Embryonic facial prominence (tissue), 1 donor: ENCODE data around the gene CEP170B.
"Not testable (repeated sequence)": the region's sequence is repeated elsewhere in the genome, so short reads cannot be mapped to it uniquely, and the experiment has no call there.

Experiments
- DNase-seq: peaks from one replicate; pipeline ENCODE4 v3.0.0-alpha.2; 2016; ENCODE audit errors: extremely low spot score

CEP170B gene

DNA sequence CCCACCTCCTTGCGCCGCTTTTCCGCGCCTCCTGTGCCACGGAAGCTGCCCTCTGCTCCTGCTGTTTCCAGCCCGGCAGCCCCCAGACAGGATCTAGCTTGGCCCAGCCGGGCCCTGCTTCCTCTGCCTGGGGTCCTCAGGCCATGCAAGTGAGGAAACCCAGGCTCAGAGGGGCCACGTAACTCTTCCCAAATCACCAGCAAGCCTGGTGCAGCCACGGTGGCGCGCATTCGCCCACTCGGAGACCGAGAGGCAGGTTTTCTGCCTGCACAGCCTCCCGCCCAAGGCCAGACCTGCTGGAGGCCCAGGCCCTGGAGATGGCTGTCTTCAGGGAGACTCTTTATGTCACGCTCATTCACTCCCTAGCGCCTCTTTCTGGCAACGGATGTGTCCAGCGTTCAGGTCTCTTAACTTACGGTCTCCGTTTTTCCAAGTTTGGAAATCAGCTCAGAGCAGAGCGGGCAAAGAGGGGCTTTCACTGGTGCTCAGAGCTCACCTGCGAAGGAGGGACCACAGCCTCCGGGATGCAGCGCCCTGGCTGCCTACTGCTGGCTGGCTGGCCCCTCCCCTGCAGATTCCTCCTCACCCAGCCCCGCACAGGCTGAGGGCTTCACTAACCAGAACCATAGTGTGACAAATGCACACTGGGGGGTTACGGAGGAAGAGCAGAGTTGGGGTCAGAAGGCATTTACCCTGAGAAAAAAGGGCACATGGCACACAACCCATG, 20.6 kb upstream of the CEP170B start:
- no peak for DNase-seq

DNA sequence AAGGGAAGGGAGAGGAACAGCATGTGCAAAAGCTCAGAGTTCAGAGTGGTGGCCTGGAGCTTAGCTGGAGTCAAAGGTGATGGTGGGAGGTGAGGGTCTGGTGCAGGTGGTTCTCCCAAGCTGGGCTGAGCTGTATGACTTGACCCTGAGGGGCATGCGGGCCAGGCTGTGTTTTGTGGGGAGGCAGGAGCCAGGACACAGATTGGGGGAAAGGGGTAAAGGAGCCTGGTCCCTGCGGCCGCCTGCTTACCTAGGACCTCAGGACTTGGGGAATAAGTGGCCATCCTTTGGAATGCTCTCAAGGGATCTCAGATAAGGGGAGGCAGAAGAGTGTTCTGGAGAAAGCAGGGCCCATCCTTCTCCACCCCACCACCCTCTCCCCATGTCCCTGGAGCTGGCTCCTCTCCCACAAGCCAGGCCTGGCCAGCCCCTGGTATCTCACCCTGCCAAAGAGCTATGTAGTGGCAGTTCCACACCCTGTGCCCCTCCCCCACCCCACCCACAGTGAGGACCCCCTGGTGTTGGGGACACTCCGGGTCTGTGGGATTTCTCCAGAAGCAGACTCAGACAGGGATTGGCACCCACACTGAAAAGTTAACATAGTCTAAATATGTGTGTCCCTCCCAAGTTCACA, 19.9 kb upstream of the CEP170B start:
- DNase-seq = no peak

DNA sequence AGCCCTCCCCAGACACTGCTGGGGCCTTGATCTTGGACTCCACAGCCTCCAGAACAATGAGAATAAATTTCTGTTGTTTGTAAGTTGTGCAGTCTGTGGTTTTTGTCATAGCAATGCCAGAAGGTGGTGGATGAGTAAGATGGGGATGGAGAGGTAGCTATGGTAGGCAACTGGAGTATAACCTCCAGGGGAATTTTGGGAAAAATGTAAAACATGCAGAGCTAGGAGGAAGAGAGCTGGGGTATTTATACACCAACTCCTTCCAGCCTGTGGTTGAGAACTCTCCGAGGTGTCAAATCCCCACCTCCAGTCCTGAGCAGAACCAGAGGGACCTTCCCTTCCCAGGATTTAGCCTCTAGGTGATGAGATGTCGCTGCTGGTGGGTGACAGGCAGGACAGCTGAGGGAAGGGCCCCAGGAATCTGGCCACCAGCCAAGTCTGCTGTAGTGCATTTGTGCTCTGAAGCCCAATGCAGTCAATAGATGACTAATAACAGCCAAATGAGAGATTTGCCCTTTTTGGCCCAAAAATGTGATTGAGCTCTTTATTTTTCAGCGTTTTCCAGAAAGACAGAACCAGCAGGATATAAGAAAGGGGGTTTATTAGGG, 19.1 kb upstream of the CEP170B start:
- DNase-seq = no peak

DNA sequence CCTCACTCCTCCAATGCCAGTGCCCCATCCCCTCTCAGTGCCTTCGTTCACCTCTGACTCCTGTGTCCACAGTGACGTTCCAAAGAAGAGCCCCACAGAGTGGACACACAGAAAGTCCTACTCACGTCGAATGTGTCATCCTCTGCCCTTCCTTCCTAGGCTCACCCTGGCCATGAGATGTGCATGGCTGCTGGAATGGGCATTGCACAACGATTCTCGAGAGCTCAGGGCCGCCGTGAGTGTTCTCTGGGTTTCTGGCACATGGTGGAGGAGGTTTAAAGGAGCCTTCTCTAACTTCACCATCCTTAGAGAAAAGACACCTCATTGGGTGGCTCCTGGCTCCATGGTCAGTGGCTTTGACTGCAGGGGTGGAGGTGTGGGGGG, 12.8 kb upstream of the CEP170B start:
- DNase-seq = no peak

DNA sequence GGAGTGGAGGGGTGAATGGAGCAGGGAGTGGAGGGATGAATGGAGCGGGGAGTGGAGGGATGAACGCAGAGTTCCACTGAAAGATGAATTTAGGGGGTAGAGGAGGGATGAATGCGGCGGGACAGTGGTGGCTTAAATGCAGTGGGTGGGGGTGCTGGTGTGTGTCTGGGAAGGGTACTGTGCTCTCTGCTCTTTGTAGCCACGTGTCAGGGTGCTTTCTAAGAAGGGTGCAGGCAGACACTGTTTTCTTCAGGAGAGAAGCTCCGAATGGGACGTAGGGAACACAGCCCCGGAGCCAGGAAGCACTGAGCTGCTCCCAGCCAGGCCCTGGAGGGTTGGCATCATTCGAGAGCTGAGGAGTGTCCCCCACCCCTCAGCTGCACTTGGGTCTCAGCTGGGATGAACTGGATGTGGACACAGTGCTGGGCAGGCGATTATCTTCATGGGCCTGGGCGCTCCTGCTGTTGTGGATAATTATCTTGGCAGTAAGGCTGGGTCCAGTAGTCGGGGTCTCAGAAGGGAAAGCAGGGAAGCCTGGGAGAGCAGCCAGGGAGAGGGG, 9.5 kb upstream of the CEP170B start:
- DNase-seq = no peak

DNA sequence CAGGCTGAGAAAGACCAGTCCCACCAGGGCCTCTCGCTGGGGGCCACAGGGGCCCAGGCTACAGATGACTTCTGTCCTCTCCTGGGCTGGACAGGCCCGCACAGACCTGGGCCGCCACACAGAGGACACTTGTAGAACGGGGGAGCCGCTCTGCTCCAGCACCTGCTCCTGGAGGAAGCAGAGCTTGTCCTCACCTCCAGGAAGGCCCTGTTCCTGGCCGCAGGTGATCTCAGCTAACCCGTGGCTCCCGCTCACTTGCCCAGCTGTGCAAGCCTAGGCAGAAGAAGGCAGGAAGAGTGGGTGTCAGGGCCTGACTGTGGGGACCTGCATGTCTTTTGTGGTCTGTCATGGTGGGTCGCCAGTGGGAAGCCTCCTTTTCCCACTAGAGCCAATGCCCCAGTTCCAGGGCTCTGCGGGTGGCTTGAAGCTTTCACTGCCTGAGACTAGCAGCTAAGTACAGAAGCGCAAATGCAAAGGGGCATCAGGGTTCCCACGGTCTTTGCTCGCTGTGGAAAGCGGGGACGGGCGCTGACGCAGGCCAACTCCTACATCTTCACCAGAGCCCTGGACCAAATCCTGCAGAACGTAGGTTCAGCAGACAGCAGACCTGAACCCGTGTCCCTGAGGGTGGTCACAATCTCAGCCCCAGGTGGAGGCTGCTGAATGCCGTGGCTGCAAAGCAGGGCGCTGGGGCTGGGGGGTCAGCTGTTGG, 8.8 kb upstream of the CEP170B start:
- DNase-seq = no peak

DNA sequence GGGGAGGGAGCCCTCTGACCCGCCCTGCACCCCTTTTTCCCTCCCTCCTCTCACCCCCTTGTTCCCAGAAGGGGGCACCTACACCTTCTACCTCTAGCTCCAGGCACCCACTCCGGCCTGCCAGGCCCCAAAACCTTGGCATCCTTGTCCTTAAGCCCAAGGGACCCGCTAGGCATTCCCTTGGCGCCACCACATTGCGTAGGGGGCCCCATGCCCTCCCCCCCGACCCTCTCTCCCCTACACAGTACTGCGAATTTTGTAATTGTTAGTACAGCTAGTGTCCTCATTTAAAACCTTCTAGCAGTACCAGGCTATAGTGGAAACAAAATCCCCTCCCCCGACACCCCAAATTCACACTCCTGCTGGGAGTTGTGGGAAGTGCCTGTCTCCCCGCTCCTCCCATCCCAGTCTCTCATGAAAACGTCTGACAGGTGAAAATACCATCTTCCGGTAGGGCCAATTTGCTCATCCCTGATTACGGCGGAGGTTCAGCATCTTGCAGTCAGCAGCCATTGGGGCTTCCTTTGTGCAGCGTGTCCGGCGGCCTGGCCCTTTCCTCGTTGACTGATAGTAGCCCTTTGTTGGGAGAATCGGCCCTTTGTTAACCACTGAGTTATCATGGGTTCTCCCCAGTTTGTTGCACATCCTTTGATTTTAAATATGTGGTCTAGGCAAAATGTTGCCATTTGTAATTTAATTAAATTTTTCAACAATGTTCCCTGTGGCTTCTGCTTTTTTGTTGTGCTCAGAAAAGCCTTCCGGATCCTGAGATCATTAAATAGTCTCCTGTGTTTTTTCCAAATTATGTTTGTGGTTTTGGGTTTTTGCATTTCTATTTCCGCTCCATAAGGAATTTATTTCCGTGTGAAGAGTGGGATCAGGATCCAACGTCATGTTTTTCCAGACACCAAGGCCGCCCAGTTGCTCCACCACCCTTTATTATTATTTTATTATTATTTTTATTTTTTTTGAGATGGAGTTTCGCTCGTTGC, 7.9 kb upstream of the CEP170B start:
- no peak for DNase-seq

DNA sequence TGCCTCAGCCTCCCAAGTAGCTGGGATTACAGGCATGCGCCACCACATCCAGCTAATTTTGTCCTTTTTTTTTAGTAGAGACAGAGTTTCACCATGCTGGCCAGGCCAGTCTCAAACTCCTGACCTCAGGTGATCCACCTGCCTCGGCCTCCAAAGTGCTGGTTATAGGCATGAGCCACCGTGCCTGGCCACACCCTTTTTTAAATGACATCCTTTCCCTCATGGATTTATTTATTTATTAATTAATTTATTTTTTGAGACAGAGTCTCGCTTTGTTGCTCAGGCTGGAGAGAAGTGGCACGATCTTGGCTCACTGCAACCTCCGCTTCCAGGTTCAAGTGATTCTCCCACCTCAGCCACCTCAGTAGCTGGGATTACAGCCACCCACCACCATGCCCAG, 7.1 kb upstream of the CEP170B start:
- not testable (repeated sequence) for DNase-seq

DNA sequence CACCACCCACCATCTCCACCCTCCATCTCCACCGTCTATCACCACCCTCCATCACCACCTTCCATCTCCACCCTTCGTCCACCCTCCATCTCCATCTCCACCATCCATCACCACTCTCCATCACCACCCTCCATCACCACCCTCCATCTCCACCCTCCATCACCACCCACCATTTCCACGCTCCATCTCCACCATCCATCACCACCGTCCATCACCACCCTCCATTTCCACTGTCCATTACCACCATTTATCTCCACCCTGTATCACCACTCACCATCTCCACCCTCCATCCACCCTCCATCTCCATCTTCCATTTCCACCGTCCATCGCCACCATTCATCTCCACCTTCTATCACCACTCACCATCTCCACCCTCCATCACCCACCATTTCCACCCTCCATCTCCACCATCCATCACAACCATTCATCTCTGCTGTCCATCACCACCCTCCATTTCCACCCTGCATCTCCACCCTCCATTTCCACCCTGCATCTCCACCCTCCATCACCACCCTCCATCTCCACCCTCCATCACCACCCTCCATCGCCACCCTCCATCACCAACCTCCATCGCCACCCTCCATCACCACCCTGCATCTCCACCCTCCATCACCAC, 6.1 kb upstream of the CEP170B start:
- no peak for DNase-seq

DNA sequence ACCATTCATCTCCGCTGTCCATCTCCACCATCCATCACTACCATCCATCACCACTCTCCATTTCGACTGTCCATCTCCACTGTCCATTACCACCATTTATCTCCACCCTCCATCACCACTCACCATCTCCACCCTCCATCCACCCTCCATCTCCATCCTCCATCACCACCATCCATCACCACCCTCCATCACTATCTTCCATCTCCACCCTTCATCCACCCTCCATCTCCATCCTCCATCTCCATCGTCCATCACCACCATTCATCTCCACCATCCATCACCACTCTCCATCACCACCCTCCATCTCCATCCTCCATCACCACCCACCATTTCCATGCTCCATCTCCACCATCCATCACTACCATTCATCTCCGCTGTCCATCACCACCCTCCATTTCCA, 5.2 kb upstream of the CEP170B start:
- DNase-seq = no peak

DNA sequence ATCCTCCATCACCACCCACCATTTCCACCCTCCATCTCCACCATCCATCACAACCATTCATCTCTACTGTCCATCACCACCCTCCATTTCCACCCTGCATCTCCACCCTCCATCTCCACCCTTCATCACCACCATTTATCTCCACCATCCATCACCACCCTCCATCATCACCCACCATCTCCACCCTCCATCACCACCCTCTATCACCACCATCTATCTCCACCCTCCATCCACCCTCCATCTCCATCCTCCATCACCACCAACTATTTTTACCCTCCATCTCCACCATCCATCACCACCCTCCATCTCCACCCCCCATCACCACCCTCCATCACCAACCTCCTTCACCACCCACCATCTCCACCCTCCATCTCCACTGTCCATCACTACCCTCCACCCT, 4.7 kb upstream of the CEP170B start:
- DNase-seq = no peak

DNA sequence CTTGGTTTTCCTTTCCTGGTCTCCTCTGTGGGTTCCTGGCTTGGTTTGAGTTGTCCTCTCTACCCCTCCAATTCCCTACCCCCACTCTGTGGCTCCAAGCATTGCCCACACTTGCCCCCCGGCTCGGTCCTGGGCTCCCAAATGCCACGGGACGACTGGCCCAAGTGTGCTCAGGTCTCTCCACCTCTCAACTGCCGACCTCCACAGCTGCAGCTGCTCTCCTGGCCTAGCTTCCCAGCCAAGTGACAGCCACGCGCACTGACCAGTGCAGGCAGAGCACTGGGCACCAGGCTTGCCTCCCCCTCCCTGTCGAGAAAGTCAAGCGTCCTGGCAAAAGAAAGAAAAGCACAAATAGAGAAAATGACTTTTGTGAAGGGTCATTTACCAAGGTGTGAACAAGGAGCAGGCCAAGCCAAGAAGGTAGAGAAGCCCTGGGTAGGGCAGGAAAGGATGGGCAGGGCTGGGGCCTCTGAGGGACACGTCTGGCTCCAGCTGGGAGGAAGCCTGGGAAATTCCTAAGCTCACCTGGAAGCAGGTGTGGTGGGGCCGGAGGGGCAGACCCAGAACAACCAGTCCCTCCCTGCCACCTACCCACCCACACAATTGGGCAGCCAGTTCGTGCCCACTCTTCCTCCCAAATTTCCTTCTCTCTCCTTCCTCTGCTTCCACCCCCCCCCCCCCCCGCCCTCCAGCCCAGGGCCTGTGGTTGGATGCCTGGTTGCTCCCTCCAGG, 1.8 kb upstream of the CEP170B start:
- no peak for DNase-seq

DNA sequence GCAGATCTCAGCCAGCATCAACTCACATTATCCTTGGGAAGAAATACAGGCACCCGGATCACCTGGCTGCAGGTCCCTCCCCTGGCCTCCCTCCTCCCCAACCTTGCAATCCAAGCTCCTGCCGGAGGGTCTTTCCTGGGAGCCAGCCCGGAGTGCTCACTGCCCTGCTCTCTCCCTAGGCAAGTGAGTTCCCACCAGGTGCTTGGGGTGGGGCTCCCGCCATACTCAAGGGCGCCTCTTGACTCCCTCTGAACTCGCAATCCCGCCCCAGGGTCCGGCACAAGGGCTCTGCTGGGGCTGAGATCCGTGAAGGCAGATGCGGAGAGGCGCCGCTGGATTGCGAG, 1.2 kb upstream of the CEP170B start:
- DNase-seq = no peak

DNA sequence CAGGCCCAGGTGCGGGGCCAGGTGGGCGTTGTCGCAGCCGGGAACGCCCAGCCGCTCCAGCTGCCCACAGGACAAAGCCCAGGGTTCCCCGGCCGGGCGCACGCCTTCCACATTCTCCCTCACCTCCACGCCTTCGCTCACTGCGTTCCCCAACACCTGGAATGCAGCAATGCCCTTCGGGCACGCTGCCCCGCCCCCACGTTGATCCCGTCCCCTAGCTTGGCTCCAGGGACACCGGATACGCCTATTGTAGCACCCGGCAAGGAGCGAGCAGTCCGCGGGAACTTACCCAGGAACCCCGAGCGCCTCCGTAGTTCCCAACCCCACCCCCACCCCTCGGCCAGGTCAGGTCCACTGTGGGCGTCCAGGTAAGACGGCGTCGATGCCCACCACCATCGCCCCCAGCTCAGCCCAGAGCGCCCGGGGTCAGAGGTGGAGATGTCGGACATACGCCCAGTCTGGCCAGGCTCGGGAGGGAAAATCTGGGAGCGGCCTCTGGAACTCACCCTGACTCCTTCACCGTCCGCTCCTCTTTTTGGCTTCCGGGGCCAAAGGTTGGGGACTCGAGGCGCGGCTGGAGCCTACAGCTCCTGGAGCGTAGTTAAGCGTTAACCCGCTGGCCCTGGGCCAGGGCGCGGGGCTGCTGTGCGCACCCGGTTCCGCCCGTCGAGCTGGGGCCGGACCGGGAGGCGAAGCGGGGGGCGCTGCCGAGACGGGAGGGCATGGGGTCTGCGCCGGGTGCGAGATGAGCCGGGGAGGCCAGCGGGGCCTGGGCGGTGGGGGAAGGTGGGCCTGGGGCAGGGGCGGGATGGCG, 594 bp upstream of the CEP170B start:
- no peak for DNase-seq

DNA sequence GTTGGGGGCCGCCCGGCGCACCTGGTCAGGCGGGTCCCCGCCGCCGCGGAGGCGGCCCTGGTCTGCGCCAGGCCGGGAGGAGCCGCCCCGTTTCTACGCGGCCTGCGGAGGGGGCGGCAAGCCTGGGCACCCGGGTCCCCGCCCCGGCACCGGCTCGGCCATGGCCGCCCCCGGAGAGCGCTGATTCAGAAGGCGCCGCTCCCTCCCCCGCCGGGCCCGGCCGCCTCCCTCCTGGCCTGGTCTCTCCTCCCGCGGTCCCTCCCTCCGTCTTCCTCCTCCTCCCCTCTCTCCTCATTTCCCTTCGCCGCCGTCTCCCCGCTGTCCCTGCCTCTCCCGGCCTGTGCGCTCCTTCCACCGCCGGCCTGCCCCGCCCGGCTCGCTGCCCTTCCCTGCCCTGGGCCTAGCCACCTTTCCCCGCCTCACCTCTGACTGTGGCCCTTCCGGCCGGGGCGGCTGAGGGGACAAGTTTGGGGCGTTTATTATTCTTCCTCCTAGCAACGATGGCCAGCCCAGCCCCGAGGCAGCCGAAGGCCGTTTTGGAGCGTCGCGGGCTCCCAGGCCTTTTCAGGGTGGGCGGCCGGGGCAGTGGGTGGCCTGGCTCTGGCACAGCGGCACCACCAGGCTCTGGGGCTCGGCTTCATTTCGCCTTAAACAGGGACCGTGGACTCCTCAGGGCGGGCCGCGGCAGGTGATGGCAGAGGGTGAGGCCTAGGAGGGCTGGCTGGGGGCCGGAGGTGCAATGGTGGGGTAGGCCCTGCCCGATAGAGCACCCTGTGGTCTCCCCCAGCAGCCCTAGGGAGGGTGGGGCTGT, 768 bp downstream of the CEP170B start:
- no peak for DNase-seq

DNA sequence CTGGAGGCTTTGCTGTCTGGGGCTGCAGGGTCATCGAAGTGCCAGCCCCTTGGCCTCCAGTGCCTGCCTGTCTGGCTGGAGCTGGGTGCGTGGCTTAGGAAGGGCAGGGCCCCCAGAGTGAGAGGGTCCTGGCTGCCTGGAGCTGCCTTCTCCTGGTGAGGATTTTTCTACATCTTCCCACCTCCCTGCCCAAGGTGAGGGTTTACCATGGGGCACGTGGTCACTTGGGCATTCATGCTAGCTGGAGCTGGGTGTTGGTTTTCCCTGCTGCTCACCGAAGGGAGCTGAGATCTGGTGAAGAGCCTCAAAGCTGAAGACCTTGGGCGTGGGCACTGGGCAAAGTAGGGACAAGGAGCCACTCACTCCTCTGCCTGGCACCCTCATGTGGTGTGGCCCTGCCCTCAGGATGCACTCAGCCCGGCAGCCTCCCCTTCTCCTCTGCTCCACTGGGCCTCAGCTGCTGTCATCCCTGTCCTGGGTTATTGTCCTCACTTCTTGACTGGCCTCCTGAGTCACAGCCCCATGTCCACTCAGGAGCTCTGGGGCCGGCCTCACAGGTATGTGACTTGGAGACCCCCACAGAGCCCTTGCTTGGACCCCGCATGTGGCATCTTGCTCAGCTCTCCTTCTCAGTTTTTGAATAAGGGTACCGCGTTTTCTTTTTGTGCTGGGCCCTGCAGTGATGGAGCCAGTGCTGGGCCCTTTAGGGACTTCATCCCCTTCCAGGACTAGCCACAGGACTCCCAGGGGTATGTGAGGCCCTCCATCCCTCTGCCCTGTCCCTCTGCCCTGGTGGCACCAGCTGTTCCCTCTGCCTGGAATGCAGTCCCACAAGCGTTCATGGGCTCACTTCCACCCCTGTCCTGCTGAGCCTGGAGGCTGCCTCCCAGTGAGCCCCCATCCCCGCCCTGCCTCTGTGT, 1.6 kb downstream of the CEP170B start:
- DNase-seq = no peak

DNA sequence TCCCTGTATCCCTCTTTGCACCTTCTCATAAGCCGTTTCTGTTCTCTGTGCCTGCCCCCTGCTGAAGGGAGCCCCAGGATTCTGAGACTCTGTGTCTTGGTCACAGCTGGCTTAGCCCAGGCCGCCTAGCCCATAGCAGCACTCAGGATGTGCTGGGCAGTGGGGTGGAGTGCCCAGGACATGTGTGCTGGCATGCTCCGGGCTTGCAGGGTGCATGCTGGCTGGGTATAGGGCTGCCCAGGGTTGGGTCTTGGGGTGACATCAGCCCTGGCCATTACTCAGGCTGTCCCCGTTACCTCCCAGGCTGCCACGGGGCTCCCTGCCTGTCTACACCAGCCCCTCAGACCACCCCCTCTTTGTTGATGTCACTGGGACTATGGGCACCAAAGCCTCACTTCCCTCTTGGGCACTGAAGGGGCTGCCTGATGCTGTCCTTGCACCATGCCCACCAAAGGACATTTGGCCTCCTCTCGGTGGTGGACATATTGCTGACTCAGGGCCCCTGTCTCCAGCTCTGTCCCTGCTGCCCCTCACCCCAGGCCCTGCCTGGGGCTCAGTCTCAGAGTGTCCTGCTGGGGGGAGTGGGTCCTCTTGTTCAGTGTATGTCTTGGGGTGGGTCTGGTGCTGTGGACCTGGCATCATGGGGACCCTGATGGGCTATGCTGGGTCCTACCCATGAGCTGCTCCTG, 2.4 kb downstream of the CEP170B start:
- no peak for DNase-seq
